GM12878 (cell line): ENCODE results near the gene DARS1. TPM values are rescaled to one million over a fixed set of nuclear protein-coding genes. Genes with fewer than 3 reads are reported as not detected.

Experiments used
- ATAC-seq: fragments of 200-7000 bp; cut with Tn5 transposase; 3 replicates; pipeline ENCODE4 v1.9.1; 2020; ENCODE audit warnings: mild to moderate bottlenecking, moderate library complexity
- BruUV-seq: library from RNA; stranded (reverse); fragments of 400-500 nt; replicated peaks from 2 replicates; lab custom pipeline; 2021; lab: Mats Ljungman, UMichigan
- CTCF ChIA-PET: fragments of 300-600 bp; sonication (Branson Sonifier 250); formaldehyde crosslinking; extraction: SDS; loops from one replicate; lab custom pipeline; 2021; ENCODE audit warnings: inconsistent platforms; lab: Yijun Ruan, JAX
- POLR2A ChIA-PET: fragments of 350-600 bp; formaldehyde crosslinking; extraction: SDS; loops from one replicate; lab custom pipeline; 2021; ENCODE audit warnings: inconsistent platforms; lab: Charles Lee
- RAD21 ChIA-PET: fragments of 300-600 bp; sonication (Branson Sonifier 250); formaldehyde crosslinking; loops from one replicate; lab custom pipeline; 2023; ENCODE audit warnings: antibody characterized with exemption; ENCODE audit not compliant: unreplicated experiment; lab: Charles Lee
- SMC1A ChIA-PET: fragments of 300-600 bp; sonication (Branson Sonifier 250); formaldehyde crosslinking; loops from one replicate; lab custom pipeline; 2023; ENCODE audit not compliant: unreplicated experiment, uncharacterized antibody; lab: Charles Lee
- DNase-seq: peaks from one replicate; pipeline ENCODE4 v3.0.0-alpha.2; 2011; ENCODE audit warnings: low read depth, low spot score
- FAIRE-seq: peaks from 3 replicates; lab custom pipeline; 2011; peaks lifted over from hg19 to GRCh38; lab: Jason Lieb, UNC
- H2AFZ ChIP-seq: 2 replicates; pipeline ENCODE4 v1.6.0; 2011; ENCODE audit warnings: low read depth, low read length, control low read depth; ENCODE audit not compliant: control insufficient read depth
- H3K27ac ChIP-seq: 2 replicates; pipeline ENCODE4 v1.5.1; 2011; ENCODE audit warnings: control low read depth; ENCODE audit not compliant: control insufficient read depth, insufficient read depth
- H3K27me3 ChIP-seq, 2 experiments: replicated peaks in 1 of 2; 2 replicates each; pipeline versions ENCODE4 v1.6.0 to v1.6.1; 2011; ENCODE audit warnings: low read length in 1 of 2; ENCODE audit not compliant: control insufficient read depth in 2 of 2, insufficient read depth in 2 of 2
- H3K36me3 ChIP-seq, 2 experiments: 2 replicates each; pipeline ENCODE4 v1.5.1; 2011; ENCODE audit warnings: low read length in 1 of 2; ENCODE audit not compliant: control insufficient read depth in 2 of 2, insufficient read depth in 2 of 2
- H3K4me1 ChIP-seq: 2 replicates; pipeline ENCODE4 v1.6.1; 2011; ENCODE audit warnings: mild to moderate bottlenecking, low read length, moderate library complexity, mixed read lengths; ENCODE audit not compliant: control insufficient read depth, insufficient read depth
- H3K4me2 ChIP-seq: 2 replicates; pipeline ENCODE4 v1.6.0; 2011; ENCODE audit warnings: control low read depth; ENCODE audit not compliant: control insufficient read depth, insufficient read depth
- H3K4me3 ChIP-seq: fragments of 200-600 bp; sonication (generic); 2 replicates; pipeline ENCODE4 v1.5.1; 2016
- H3K79me2 ChIP-seq: 2 replicates; pipeline ENCODE4 v1.6.0; 2011; ENCODE audit warnings: low read length; ENCODE audit not compliant: control insufficient read depth, insufficient read depth
- H3K9ac ChIP-seq: 2 replicates; pipeline ENCODE4 v1.8.0; 2011; ENCODE audit warnings: low read length, control low read depth, mixed read lengths; ENCODE audit not compliant: control insufficient read depth, insufficient read depth
- H3K9me3 ChIP-seq: replicated peaks from 3 replicates; pipeline ENCODE4 v1.5.1; 2011; ENCODE audit warnings: mild to moderate bottlenecking, low read length; ENCODE audit not compliant: control insufficient read depth, insufficient read depth
- H4K20me1 ChIP-seq: 2 replicates; pipeline ENCODE4 v1.6.0; 2011; ENCODE audit not compliant: control insufficient read depth, insufficient read depth
- FOXK2 ChIP-seq: fragments of 450-650 bp; IDR thresholded peaks from 2 replicates; pipeline ENCODE4 v1.6.1; 2017; ENCODE audit warnings: mild to moderate bottlenecking, moderate library complexity
- HDAC2 ChIP-seq: fragments of 200-600 bp; sonication (generic); IDR thresholded peaks from 2 replicates; pipeline ENCODE4 v1.6.1; 2017
- HSF1 ChIP-seq: fragments of 150-350 bp; IDR thresholded peaks from 2 replicates; pipeline ENCODE4 v1.6.1; 2014; ENCODE audit warnings: mild to moderate bottlenecking, low read depth, low read length
- IRF3 ChIP-seq: fragments of 450-650 bp; IDR thresholded peaks from 2 replicates; pipeline ENCODE4 v1.6.1; 2014; ENCODE audit warnings: mild to moderate bottlenecking
- MEF2A ChIP-seq: IDR thresholded peaks from 2 replicates; pipeline ENCODE4 v1.6.1; 2011; ENCODE audit warnings: low read depth, mild to moderate bottlenecking, low read length, moderate library complexity; ENCODE audit not compliant: insufficient read depth
- MEF2B ChIP-seq: fragments of 450-650 bp; IDR thresholded peaks from 2 replicates; pipeline ENCODE4 v1.6.1; 2018; ENCODE audit warnings: mild to moderate bottlenecking, moderate library complexity; ENCODE audit not compliant: partially characterized antibody, poor library complexity, severe bottlenecking
- SMC3 ChIP-seq: IDR thresholded peaks from 2 replicates; pipeline ENCODE4 v1.6.1; 2011; ENCODE audit warnings: low read length, improper control_type of control experiment, borderline replicate concordance
- TAF1 ChIP-seq: IDR thresholded peaks from 2 replicates; pipeline ENCODE4 v1.6.1; 2011; ENCODE audit warnings: mild to moderate bottlenecking, low read depth, low read length, borderline replicate concordance
- WGBS: methylation state at CpG from one replicate; pipeline ENCODE4 v1.1.6; 2016; ENCODE audit warnings: low lambda C conversion rate; ENCODE audit not compliant: insufficient replicate concordance, insufficient coverage; ENCODE audit errors: missing lambda C conversion rate; 5-methylcytosine and 5-hydroxymethylcytosine counted together
- in situ Hi-C: fragments of 300-500 bp; cut with MboI; formaldehyde crosslinking; loops from 9 replicates; pipeline ENCODE4 v1.14.3; 2018; ENCODE audit warnings: mixed read lengths
- intact Hi-C: fragments of 100-400 bp; cut with micrococcal nuclease; formaldehyde crosslinking; loops from one replicate; pipeline ENCODE4 v1.14.2; 2022; ENCODE audit not compliant: unreplicated experiment
- polyA plus RNA-seq, 11 experiments: library from polyadenylated mRNA; depleted of rRNA in 4 of 11; unstranded in 6 of 11; stranded (reverse) in 5 of 11; fragments of >200 nt; fragmentation: Nextera tagmentation in 4 of 11; fragmentation: Illumina TruSeq in 1 of 11; extraction: Ambion mirVana in 4 of 11; extraction: Trizol in 1 of 11; gene quantifications; 1 replicate in 1 of 11; 2 replicates in 10 of 11; pipeline versions ENCODE4 v1.2.1 to v1.2.3, GENCODE V29; 2011 to 2016; ENCODE audit warnings: inconsistent platforms in 2 of 11, missing spikeins in 2 of 11, low read depth in 1 of 11
- total RNA-seq, 4 experiments: library from RNA; depleted of rRNA in 3 of 4; stranded (reverse); fragments of >200 nt in 3 of 4; fragmentation: Illumina TruSeq in 1 of 4; extraction: Trizol in 1 of 4; gene quantifications; 2 replicates each; pipeline versions ENCODE4 v1.2.1 to v1.2.3, GENCODE V29; 2013 to 2021

The DARS1 gene
- total and polyA plus RNA-seq, 10 of the 15 experiments (the other 5 are each of a cell fraction or from before 2014, with no cell fraction given) = 91.0 to 387 (median 137) TPM

- in situ Hi-C loops = no loop called here
- Histone ChIP-seq H3K79me2 (no peaks in the 10 kb centered on the region), H3K9me3 (no peaks in the 10 kb centered on the region; the same call in 2 of the 3 replicates), H4K20me1 (no peaks in the 10 kb centered on the region), H3K4me1 (no peaks in the 10 kb centered on the region), H3K4me3 (no peak overlapping the region), H2AFZ (no peak overlapping the region), H3K9ac (no peak overlapping the region), H3K4me2 (no peak overlapping the region), H3K27ac (no peak overlapping the region), H3K36me3 (no peaks in the 10 kb centered on the region), H3K27me3 (no peaks in the 10 kb centered on the region)
- ChIA-PET CTCF (no interaction called here), RAD21 (no interaction called here), SMC1A (interaction anchor here (1.0 kb wide), 1 partner anchor 65 kb away, joined by 3 read pairs; no protein-coding TSS in a partner anchor), POLR2A (interaction anchor here (0.7 kb wide), 1 partner anchor 33 kb away, joined by 5 read pairs; no protein-coding TSS in a partner anchor)
- TF ChIP-seq MEF2B = no peak
- TF ChIP-seq IRF3 = no peak
- TF ChIP-seq MEF2A = no peak
- no peak for TF ChIP-seq TAF1
- TF ChIP-seq SMC3 = no peak
- no peak for TF ChIP-seq FOXK2
- no peak for TF ChIP-seq HDAC2
- no peak for TF ChIP-seq HSF1
- no TSS peak for BruUV-seq
- no peak for FAIRE-seq
- intact Hi-C loops = no loop called here
- 40% methylated on average over 6 of the region's 6 CpGs for WGBS
- DNase-seq = no peak
- no peak for ATAC-seq
These were observed 94.6 kb downstream of the DARS1 start for GRCh38 chr2:135890835-135891234.
